LNCaP clone FGC (cell line): Measurements from ENCODE around the gene GLTP.
"Not testable (repeated sequence)": the region's sequence is repeated elsewhere in the genome, so short reads cannot be mapped to it uniquely, and the experiment has no call there.

Source experiments
- DNase-seq: peaks from one replicate; pipeline ENCODE4 v3.0.0-alpha.2; 2011; ENCODE audit warnings: low read depth
- H3K4me3 ChIP-seq: 2 replicates; pipeline ENCODE4 v1.5.1; 2011; ENCODE audit warnings: mild to moderate bottlenecking, low read depth, low read length, control low read depth
- TF ChIP-seq, protein P1 (sequence below): IDR thresholded peaks from 2 replicates; pipeline ENCODE4 v1.5.1; 2012; ENCODE audit warnings: mild to moderate bottlenecking; ENCODE audit not compliant: control insufficient read depth, insufficient read depth; ENCODE audit errors: extremely low read depth

GLTP gene

DNA sequence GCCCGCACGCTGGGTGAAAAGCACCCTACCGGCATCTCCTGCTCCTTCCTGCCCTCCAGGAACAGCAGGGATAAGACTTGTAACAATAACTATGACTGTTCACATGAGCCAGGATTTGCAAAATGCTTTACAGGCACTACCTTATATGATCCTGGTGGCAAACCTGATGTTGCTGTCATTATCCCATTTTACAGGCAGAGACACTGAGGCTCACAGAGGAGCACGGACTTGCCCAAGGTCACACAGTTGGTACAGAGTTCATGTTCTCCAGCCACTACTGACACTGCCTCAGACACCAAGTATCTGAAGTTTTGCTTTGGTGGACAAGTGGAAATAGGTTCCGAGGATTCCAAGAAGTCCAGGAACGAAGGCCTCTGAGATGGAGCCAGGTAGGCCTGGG is 22.6 kb downstream of the GLTP start:
- TF ChIP-seq, protein P1, sequence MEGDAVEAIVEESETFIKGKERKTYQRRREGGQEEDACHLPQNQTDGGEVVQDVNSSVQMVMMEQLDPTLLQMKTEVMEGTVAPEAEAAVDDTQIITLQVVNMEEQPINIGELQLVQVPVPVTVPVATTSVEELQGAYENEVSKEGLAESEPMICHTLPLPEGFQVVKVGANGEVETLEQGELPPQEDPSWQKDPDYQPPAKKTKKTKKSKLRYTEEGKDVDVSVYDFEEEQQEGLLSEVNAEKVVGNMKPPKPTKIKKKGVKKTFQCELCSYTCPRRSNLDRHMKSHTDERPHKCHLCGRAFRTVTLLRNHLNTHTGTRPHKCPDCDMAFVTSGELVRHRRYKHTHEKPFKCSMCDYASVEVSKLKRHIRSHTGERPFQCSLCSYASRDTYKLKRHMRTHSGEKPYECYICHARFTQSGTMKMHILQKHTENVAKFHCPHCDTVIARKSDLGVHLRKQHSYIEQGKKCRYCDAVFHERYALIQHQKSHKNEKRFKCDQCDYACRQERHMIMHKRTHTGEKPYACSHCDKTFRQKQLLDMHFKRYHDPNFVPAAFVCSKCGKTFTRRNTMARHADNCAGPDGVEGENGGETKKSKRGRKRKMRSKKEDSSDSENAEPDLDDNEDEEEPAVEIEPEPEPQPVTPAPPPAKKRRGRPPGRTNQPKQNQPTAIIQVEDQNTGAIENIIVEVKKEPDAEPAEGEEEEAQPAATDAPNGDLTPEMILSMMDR: no peak
- DNase-seq: no peak
- no peak overlapping the region for H3K4me3 ChIP-seq

DNA sequence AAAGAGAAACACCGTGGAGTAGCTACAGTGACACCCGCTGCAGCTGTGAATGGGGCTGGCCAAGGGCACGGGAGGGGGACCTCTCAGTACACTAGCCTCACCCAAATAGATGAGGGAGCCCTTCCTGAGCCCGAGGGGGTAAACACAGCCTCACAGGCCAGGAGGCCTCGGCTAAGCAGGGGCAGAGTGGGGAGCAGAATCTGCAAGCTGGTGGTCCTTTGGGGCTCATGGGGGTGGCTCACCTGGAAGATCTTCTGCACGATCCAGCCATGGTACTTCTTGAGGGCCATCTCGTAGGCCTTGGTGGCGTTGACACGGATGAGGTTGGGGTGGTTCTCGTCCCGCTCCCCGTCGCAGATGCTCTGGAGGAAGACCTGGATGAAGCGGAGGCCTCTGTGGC is 25.0 kb downstream of the GLTP start:
- DNase-seq: no peak
- TF ChIP-seq, protein P1: no peak
- no peak overlapping the region for H3K4me3 ChIP-seq

DNA sequence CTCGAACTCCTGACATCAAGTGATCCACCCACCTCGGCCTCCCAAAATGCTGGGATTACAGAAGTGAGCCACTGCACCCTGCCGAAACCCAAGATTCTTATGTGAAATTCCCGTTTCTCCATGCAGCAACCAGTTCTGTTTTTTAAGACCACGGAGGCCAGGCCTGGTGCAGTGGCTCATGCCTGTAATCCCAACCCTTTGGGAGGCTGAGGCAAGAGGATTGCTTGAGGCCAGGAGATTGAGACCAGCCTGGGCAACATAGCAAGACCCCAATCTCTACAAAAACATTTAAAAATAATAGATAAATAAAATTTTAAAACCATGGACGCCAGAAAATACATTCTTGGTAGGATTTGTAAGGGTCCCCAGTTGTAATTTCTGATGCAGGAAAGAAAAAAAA is 29.8 kb downstream of the GLTP start:
- not testable (repeated sequence) for DNase-seq, H3K4me3 ChIP-seq

DNA sequence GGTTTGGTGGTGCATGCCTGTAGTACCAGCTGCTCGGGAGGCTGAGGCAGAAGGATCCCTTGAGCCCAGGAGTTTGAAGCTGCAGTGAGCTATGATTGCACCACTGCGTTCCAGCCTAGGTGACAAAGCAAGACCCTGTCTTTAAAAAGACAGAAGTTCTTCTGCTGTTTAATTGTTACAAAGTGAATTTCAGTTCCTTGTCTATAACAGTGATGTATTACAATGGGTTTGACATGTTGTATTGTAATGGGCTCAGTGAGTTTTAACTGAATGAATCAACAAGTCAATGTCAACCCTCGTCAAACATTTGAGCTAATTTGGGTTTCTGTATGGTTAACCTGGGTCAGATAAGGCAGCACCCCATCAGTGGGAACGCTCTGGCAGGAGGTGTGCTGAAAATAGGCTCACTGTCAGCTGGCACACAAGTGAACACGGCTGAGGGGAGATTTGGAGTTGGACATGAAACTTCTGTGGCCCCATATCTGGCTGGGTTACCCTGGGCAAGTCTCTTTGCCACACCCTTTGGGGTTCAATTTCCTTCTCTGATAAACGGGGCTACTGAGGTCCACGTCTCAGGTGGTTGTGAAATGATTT is 33.1 kb downstream of the GLTP start:
- TF ChIP-seq, protein P1: no peak
- H3K4me3 ChIP-seq: no peak overlapping the region
- DNase-seq: no peak

DNA sequence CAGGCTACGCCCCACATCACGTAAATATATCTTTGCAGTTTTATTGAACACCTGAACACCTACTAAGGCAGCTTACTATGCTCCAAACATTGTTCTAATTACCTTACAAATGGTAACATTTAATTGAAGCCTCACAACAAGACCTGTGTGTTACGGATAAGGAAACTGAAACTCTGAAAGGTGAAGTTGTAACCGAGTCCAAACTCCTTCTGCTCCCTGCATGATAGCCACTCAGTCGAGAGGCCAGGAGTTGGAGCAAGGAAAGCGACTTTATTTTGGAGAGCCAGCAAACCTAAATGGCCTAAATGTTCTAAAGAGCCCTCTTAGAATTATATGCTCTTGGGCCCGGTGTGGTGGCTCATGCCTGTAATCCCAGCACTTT is 34.5 kb downstream of the GLTP start:
- TF ChIP-seq, protein P1: no peak
- H3K4me3 ChIP-seq: peak overlapping the region; percentile 35
- DNase-seq: no peak

DNA sequence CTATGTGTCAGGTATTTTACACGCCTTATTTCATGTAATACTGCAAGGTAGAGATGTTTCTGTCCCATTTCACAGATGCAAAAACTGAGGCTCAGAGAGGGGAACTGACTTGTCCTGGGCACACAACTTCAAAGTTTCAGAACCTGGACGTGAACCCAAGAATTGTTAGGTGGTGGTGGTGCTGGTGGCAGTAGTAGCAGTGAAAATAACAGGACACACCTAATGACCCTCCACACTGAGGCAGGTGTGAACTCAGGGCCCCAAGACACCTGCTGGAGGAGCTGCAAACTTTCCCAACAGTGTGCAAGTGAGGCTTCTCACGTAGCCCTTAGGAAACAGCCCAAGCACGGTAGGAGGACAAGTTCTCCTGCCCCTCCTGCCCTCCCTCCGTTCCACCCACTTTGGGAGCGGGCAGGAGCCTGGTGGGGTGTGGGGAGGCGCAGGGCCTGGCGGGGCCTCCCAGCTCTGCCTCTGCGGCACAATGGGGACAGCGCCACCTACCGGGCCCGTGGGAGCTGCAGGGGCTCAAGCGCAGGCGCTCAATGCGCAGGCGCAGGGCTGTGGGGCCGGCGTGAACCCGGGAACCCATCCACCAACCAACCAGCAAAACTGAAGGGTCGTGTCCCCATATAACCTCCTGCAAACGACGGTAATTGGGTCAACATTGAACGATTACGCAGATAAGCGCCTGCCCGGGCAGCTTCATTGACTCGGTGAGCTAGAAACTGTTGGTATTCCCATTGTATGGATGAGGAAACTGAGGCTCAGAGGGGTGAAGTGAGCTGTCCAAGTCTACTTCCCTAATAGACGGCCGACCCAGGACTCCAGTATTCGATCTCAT is 35.1 kb downstream of the GLTP start:
- peak overlapping the region; percentile 35 for H3K4me3 ChIP-seq
- DNase-seq: peak; percentile 36
- TF ChIP-seq, protein P1: peak; percentile 96

DNA sequence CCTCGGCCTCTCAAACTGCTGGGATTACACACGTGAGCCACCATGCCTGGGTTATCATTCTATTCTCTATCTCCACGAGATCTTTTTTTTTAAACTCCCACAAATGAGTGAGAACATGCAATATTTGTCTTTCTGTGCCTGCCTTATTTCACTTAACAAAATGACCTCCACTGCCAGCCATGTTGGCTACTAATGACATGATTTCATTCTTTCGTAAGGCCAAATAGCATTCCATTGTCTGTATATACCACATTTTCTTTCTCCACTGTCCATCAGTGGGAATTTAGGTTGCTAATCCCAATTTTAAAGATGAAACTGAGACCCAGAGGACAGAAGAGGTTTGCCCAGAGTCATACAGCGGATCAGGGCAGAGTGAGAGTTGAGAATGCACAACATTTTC is 36.2 kb downstream of the GLTP start:
- TF ChIP-seq, protein P1: no peak
- H3K4me3 ChIP-seq: no peak overlapping the region

More for the DNA sequence above, 36.2 kb downstream of the GLTP start:
- no peak for DNase-seq
